ENCODE data around the gene ANKRD24.
"Not testable (repeated sequence)": the region's sequence is repeated elsewhere in the genome, so short reads cannot be mapped to it uniquely, and the experiment has no call there.

ANKRD24 gene

GRCh38 chr19:4154571-4155312 is 27.7 kb upstream of the ANKRD24 start:
- no peak overlapping the region for H2BK5ac ChIP-seq (ENCODE audit: low read length)
- peak overlapping the region; percentile 23 for H4K8ac ChIP-seq (ENCODE audit: low read depth, low read length)
- H4K91ac ChIP-seq (ENCODE audit: low read depth, low read length, poor library complexity): no peak overlapping the region
- peak overlapping the region; percentile 58 for H2BK12ac ChIP-seq (ENCODE audit: low read length)
- no peak overlapping the region for H3K9ac ChIP-seq (ENCODE audit: low read depth, low read length, poor library complexity)
- H2BK120ac ChIP-seq (ENCODE audit: low read depth, low read length): no peak overlapping the region
- H3K27me3 ChIP-seq (ENCODE audit: control insufficient read depth in 3 of 3, insufficient read depth in 3 of 3, low read depth in 1 of 3, low read length in 3 of 3): peaks cover 0 to 8% (median 0%) of the 10 kb centered on the region in 3 experiments
- H3K79me1 ChIP-seq (ENCODE audit: low read depth, low read length): peaks cover 3% of the 10 kb centered on the region
- H3K27ac ChIP-seq (replicated peaks; ENCODE audit: low read length): no peak overlapping the region
- H3K9me3 ChIP-seq (replicated peaks in 1 of 2; ENCODE audit: control insufficient read depth in 2 of 2, insufficient read depth in 1 of 2, low read depth in 1 of 2, low read length in 2 of 2): no peaks in the 10 kb centered on the region
- peak overlapping the region; percentile 52 for H3K18ac ChIP-seq (ENCODE audit: low read length)
- H3K14ac ChIP-seq (ENCODE audit: low read length): peak overlapping the region; percentile 31
- H3K4ac ChIP-seq (ENCODE audit: low read length): no peak overlapping the region
- peak overlapping the region; percentile 86 for H2AK5ac ChIP-seq (ENCODE audit: low read depth, low read length)
- no peaks in the 10 kb centered on the region for H3K4me1 ChIP-seq (ENCODE audit: control insufficient read depth in 2 of 2, insufficient read depth in 1 of 2, low read depth in 1 of 2, low read length in 2 of 2)
- no peak for DNase-seq (ENCODE audit: low spot score)
- peak overlapping the region in 1 of 2 donors; percentile 6 for H3K4me3 ChIP-seq (ENCODE audit: low read length in 2 of 2)
- no peak overlapping the region for H2AFZ ChIP-seq (ENCODE audit: low read length)
- no peak overlapping the region for H2BK15ac ChIP-seq (ENCODE audit: low read length)
- H3K36me3 ChIP-seq (replicated peaks in 1 of 2; ENCODE audit: control insufficient read depth in 2 of 2, insufficient read depth in 2 of 2, low read length in 2 of 2): no peaks in the 10 kb centered on the region
- WGBS, 2 donors (ENCODE audit: extremely low coverage in 2 of 2, insufficient read length in 2 of 2, insufficient replicate concordance in 1 of 2): no CpG with 5 or more reads among the region's 21 CpGs
- H3K4me2 ChIP-seq (ENCODE audit: insufficient read depth, low read length, poor library complexity, severe bottlenecking): no peak overlapping the region
- H3K23ac ChIP-seq (ENCODE audit: low read depth, low read length, poor library complexity): peak overlapping the region; percentile 73

- peak overlapping the region in 1 of 2 donors; percentile 4 for H3K4me3 ChIP-seq (ENCODE audit: low read length in 2 of 2)
- H3K27me3 ChIP-seq (ENCODE audit: control insufficient read depth in 3 of 3, insufficient read depth in 3 of 3, low read depth in 1 of 3, low read length in 3 of 3): peaks cover 0 to 4% (median 0%) of the 10 kb centered on the region in 3 experiments
- peak overlapping the region; percentile 21 for H3K9ac ChIP-seq (ENCODE audit: low read depth, low read length, poor library complexity)
- H2AK5ac ChIP-seq (ENCODE audit: low read depth, low read length): peak overlapping the region; percentile 46
- peak overlapping the region; percentile 63 for H2BK12ac ChIP-seq (ENCODE audit: low read length)
- H3K4ac ChIP-seq (ENCODE audit: low read length): no peak overlapping the region
- WGBS, 2 donors (ENCODE audit: extremely low coverage in 2 of 2, insufficient read length in 2 of 2, insufficient replicate concordance in 1 of 2): no CpG with 5 or more reads among the region's 6 CpGs
- H2AFZ ChIP-seq (ENCODE audit: low read length): no peak overlapping the region
- peaks cover 3% of the 10 kb centered on the region for H3K79me1 ChIP-seq (ENCODE audit: low read depth, low read length)
- peak overlapping the region; percentile 57 for H3K18ac ChIP-seq (ENCODE audit: low read length)
- H2BK15ac ChIP-seq (ENCODE audit: low read length): no peak overlapping the region
- H3K23ac ChIP-seq (ENCODE audit: low read depth, low read length, poor library complexity): no peak overlapping the region
- no peaks in the 10 kb centered on the region for H3K36me3 ChIP-seq (replicated peaks in 1 of 2; ENCODE audit: control insufficient read depth in 2 of 2, insufficient read depth in 2 of 2, low read length in 2 of 2)
- H2BK5ac ChIP-seq (ENCODE audit: low read length): no peak overlapping the region
- no peak overlapping the region for H2BK120ac ChIP-seq (ENCODE audit: low read depth, low read length)
- no peaks in the 10 kb centered on the region for H3K4me1 ChIP-seq (ENCODE audit: control insufficient read depth in 2 of 2, insufficient read depth in 1 of 2, low read depth in 1 of 2, low read length in 2 of 2)
- DNase-seq (ENCODE audit: low spot score): no peak
- H3K14ac ChIP-seq (ENCODE audit: low read length): no peak overlapping the region
- H4K8ac ChIP-seq (ENCODE audit: low read depth, low read length): no peak overlapping the region
- H3K4me2 ChIP-seq (ENCODE audit: insufficient read depth, low read length, poor library complexity, severe bottlenecking): no peak overlapping the region
- H4K91ac ChIP-seq (ENCODE audit: low read depth, low read length, poor library complexity): no peak overlapping the region
- peaks cover 0 to 2% of the 10 kb centered on the region in 2 donors for H3K9me3 ChIP-seq (replicated peaks in 1 of 2; ENCODE audit: control insufficient read depth in 2 of 2, insufficient read depth in 1 of 2, low read depth in 1 of 2, low read length in 2 of 2)
- no peak overlapping the region for H3K27ac ChIP-seq (replicated peaks; ENCODE audit: low read length)
Measured at GRCh38 chr19:4157164-4157563, 25.3 kb upstream of the ANKRD24 start.

GRCh38 chr19:4157971-4158370 is 24.5 kb upstream of the ANKRD24 start:
- not testable (repeated sequence) for H3K9me3 ChIP-seq (replicated peaks in 1 of 2; ENCODE audit: control insufficient read depth in 2 of 2, insufficient read depth in 1 of 2, low read depth in 1 of 2, low read length in 2 of 2); H3K79me1 ChIP-seq (ENCODE audit: low read depth, low read length); H3K27me3 ChIP-seq (ENCODE audit: control insufficient read depth in 3 of 3, insufficient read depth in 3 of 3, low read depth in 1 of 3, low read length in 3 of 3); H2BK15ac ChIP-seq (ENCODE audit: low read length); H4K91ac ChIP-seq (ENCODE audit: low read depth, low read length, poor library complexity); H2AFZ ChIP-seq (ENCODE audit: low read length); H3K27ac ChIP-seq (replicated peaks; ENCODE audit: low read length); H3K14ac ChIP-seq (ENCODE audit: low read length); H3K4ac ChIP-seq (ENCODE audit: low read length); H3K4me3 ChIP-seq (ENCODE audit: low read length in 2 of 2); H3K18ac ChIP-seq (ENCODE audit: low read length); H3K4me2 ChIP-seq (ENCODE audit: insufficient read depth, low read length, poor library complexity, severe bottlenecking); H3K36me3 ChIP-seq (replicated peaks in 1 of 2; ENCODE audit: control insufficient read depth in 2 of 2, insufficient read depth in 2 of 2, low read length in 2 of 2); DNase-seq (ENCODE audit: low spot score); H2BK5ac ChIP-seq (ENCODE audit: low read length); H3K9ac ChIP-seq (ENCODE audit: low read depth, low read length, poor library complexity); H2AK5ac ChIP-seq (ENCODE audit: low read depth, low read length); H4K8ac ChIP-seq (ENCODE audit: low read depth, low read length); H3K4me1 ChIP-seq (ENCODE audit: control insufficient read depth in 2 of 2, insufficient read depth in 1 of 2, low read depth in 1 of 2, low read length in 2 of 2); H3K23ac ChIP-seq (ENCODE audit: low read depth, low read length, poor library complexity); H2BK120ac ChIP-seq (ENCODE audit: low read depth, low read length); H2BK12ac ChIP-seq (ENCODE audit: low read length)
- no CpG with 5 or more reads among the region's 8 CpGs for WGBS, 2 donors (ENCODE audit: extremely low coverage in 2 of 2, insufficient read length in 2 of 2, insufficient replicate concordance in 1 of 2)

GRCh38 chr19:4161415-4162077 is 20.9 kb upstream of the ANKRD24 start:
- H3K18ac ChIP-seq (ENCODE audit: low read length): no peak overlapping the region
- H3K4me2 ChIP-seq (ENCODE audit: insufficient read depth, low read length, poor library complexity, severe bottlenecking): no peak overlapping the region
- peaks cover 3% of the 10 kb centered on the region for H3K79me1 ChIP-seq (ENCODE audit: low read depth, low read length)
- H2AFZ ChIP-seq (ENCODE audit: low read length): no peak overlapping the region
- H2BK120ac ChIP-seq (ENCODE audit: low read depth, low read length): no peak overlapping the region
- no peak overlapping the region for H3K4ac ChIP-seq (ENCODE audit: low read length)
- H3K36me3 ChIP-seq (replicated peaks in 1 of 2; ENCODE audit: control insufficient read depth in 2 of 2, insufficient read depth in 2 of 2, low read length in 2 of 2): no peaks in the 10 kb centered on the region
- H3K14ac ChIP-seq (ENCODE audit: low read length): no peak overlapping the region
- no peak overlapping the region for H2BK5ac ChIP-seq (ENCODE audit: low read length)
- H2AK5ac ChIP-seq (ENCODE audit: low read depth, low read length): no peak overlapping the region
- H4K91ac ChIP-seq (ENCODE audit: low read depth, low read length, poor library complexity): no peak overlapping the region
- H3K27ac ChIP-seq (replicated peaks; ENCODE audit: low read length): no peak overlapping the region
- DNase-seq (ENCODE audit: low spot score): no peak
- no peak overlapping the region for H2BK15ac ChIP-seq (ENCODE audit: low read length)
- no peak overlapping the region for H2BK12ac ChIP-seq (ENCODE audit: low read length)
- no peaks in the 10 kb centered on the region for H3K4me1 ChIP-seq (ENCODE audit: control insufficient read depth in 2 of 2, insufficient read depth in 1 of 2, low read depth in 1 of 2, low read length in 2 of 2)
- no peak overlapping the region for H3K23ac ChIP-seq (ENCODE audit: low read depth, low read length, poor library complexity)
- peaks cover 0 to 2% of the 10 kb centered on the region in 2 donors for H3K9me3 ChIP-seq (replicated peaks in 1 of 2; ENCODE audit: control insufficient read depth in 2 of 2, insufficient read depth in 1 of 2, low read depth in 1 of 2, low read length in 2 of 2)
- H4K8ac ChIP-seq (ENCODE audit: low read depth, low read length): no peak overlapping the region
- no peak overlapping the region for H3K4me3 ChIP-seq (ENCODE audit: low read length in 2 of 2)
- no CpG with 5 or more reads among the region's 7 CpGs for WGBS, 2 donors (ENCODE audit: extremely low coverage in 2 of 2, insufficient read length in 2 of 2, insufficient replicate concordance in 1 of 2)
- H3K9ac ChIP-seq (ENCODE audit: low read depth, low read length, poor library complexity): no peak overlapping the region
- no peaks in the 10 kb centered on the region for H3K27me3 ChIP-seq (ENCODE audit: control insufficient read depth in 3 of 3, insufficient read depth in 3 of 3, low read depth in 1 of 3, low read length in 3 of 3)

Measured in neuronal stem cell (in vitro differentiated cells).